Frontal cortex (tissue), 4 donors: Measurements from ENCODE around the gene ZNF214. TPM values are rescaled to one million over a fixed set of nuclear protein-coding genes. Genes with fewer than 3 reads are reported as not detected.

Source experiments
- DNase-seq, 2 donors: peaks; one replicate each; pipeline ENCODE4 v3.0.0; 2012; ENCODE audit warnings: low spot score in 2 of 2
- FAIRE-seq: peaks from 2 replicates; lab custom pipeline; 2012; peaks lifted over from hg19 to GRCh38; lab: Jason Lieb, UNC
- total RNA-seq: library from RNA; depleted of rRNA; stranded (reverse); fragments of >200 nt; gene quantifications from one replicate; pipeline ENCODE4 v1.2.3, GENCODE V29; 2014
- donor health status: control.
- donor health status: control.
- donor health status: control.

The ZNF214 gene
- 15.9 TPM for total RNA-seq

DNA sequence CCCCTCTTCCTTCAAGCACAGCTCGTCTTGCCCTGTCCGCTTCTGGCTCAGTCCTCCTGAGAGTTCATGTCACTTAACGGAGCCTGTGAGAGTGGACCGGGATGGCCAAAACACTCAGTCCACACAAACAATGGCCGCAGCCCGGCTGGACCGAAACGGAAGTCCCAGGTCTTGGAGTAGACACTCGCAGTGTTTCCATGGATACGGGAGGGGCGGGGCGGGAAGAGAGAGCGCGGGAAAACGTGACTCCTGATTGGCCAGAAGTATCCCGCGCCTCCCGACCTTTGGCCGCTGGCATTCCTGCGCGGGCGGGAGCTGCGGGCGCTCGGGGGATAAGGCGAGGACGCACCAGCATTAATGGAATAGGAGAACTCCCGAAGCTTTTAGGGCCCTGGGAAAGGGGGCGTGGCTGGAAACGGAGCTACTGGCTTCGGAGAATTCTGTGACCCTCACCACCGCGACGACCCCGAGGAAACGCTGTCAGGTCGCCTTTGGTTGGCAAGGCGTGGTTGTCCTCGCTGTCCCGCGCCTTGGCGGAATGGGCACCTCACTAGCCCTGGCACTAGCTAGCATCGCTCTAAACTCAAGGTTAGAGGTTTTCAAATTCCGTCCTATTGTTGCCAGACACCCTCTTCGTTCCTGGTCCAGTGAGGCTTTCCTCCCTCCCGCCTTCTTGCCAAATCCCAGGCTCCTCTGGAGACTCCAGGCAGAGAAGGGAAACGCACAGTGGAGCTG, at the start of gene ZNF214, which contains the start of gene NLRP14:
Gene ZNF214, minus strand, starts transcription at position 164 of the 735 bp plus-strand sequence. CDS start 17,511 bp downstream, outside the sequence.
Gene NLRP14, plus strand, starts transcription at position 297 of the 735 bp plus-strand sequence. CDS start 18,108 bp downstream, outside the sequence.
- no peak for FAIRE-seq
- DNase-seq = peak; percentile 62 to 83

- DNase-seq (no peak), FAIRE-seq (no peak)
Observed at GRCh38 chr11:7062534-7062933, 42.4 kb upstream of the ZNF214 start.

- no peak for FAIRE-seq
- DNase-seq = no peak
Observed at GRCh38 chr11:7060868-7061267, 40.7 kb upstream of the ZNF214 start.

DNA sequence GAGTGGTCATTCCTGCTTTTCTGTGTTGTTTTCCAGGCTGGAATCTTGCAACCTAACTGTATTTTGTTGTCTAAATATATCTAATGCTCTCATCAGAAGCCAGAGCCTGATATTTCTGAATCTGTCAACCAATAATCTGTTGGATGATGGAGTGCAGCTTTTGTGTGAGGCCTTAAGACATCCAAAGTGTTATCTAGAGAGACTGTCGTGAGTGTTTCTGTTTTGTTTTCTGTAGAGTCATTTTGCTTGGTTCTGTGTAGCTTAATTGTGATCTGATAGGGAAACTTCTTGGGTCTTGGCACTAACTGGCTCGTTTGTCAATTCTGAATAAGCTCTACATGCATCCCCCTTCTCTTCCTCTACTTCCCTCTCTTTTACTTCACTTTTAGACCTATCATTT, 37.5 kb upstream of the ZNF214 start:
- no peak for FAIRE-seq
- DNase-seq = no peak

GRCh38 chr11:7056828-7057513, 36.8 kb upstream of the ZNF214 start:
- DNase-seq = no peak
- FAIRE-seq = no peak

DNA sequence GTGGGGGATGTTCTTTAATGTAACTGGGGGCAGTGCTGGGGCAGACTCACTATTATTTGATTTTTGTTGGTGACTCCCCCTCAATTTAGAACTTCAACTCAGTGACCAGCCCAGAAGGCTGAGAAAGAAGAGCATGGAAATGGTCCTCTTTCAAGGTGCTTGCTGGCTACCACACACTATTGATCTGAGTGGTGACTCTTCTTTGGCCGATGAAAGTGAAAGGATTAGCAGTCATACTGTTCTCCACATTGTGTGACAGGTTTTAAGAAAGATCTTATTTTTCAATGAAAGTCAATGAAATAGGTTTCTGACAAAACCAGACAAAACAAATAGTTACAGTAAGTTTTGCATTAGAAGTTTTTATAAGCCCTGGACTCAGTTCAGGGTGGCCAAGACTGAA, 30.0 kb upstream of the ZNF214 start:
- DNase-seq (no peak), FAIRE-seq (no peak)

- FAIRE-seq (no peak), DNase-seq (no peak)
Observed at GRCh38 chr11:7046474-7047175, 26.5 kb upstream of the ZNF214 start.

- DNase-seq (no peak), FAIRE-seq (no peak)
Observed at GRCh38 chr11:7034019-7034418, 13.9 kb upstream of the ZNF214 start.

DNA sequence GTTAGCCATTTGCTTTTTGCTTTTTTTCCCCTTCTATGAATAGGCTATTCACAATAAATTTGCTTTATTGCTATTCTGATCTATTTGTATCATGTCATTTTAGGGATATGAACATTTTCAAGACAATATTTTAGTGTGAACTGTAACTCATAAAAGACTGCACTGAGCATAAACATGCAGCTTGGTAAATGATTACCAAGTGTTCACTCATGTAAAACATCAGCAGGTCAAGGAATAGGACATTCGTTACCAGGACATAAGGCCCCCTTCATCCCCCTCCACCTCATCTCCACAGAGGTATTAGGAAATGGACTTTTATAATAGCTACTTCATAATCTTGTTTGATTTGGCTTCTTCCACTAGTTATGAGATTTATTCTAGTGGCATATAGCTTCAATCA, 12.5 kb upstream of the ZNF214 start:
- FAIRE-seq (no peak), DNase-seq (no peak)

DNA sequence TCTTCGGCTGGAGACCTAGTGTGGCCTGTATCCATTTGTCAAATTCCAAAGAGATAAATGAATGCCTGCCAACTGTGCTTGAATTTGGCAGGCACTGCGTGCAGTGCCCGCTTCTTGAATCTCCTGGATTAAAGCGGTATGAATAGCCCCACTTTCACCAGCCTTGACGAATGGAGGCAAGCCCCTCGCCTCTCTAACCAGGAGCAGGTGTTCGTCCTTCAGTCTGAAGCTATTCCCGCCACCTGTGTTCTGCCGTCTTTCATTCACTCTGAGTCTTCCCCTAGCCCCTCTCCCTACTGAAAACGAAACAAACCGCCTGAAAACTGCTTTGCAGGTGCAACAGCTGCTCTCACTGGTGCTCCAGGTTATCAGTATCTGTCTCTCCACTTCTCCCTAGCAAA, 11.3 kb upstream of the ZNF214 start:
- no peak for DNase-seq
- no peak for FAIRE-seq

- DNase-seq = no peak
- no peak for FAIRE-seq
Observed at GRCh38 chr11:7030836-7031235, 10.7 kb upstream of the ZNF214 start.

DNA sequence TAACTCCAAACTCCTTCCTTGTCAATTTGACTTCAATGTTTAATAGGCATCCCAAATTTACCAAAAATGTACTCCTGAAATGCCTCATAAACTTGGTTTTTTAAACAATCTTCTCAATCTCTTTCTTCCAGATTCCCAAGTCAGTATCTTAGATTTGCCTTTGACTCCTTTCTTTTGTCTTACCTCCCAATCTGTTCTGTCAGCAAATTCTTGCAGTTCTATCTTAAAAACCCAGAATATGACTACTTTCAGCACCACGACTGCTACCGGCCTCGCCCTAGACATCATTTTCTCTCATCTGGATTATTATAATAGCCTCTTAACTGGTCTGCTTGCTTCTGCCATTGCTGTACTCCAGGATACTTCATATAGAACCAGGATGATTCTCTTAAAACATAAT, 8.0 kb upstream of the ZNF214 start:
- FAIRE-seq (no peak), DNase-seq (no peak)

- FAIRE-seq = no peak
Observed at GRCh38 chr11:7021318-7021717, 1.2 kb upstream of the ZNF214 start.

GRCh38 chr11:7019500-7020182, 505 bp downstream of the ZNF214 start:
- FAIRE-seq (no peak), DNase-seq (peak in 1 of 2 donors; percentile 6)

More at GRCh38 chr11:7021318-7021717, 1.2 kb upstream of the ZNF214 start:
- no peak for DNase-seq

- DNase-seq (no peak), FAIRE-seq (no peak)
Observed at GRCh38 chr11:7016011-7016410, 4.1 kb downstream of the ZNF214 start.

- DNase-seq = no peak
- no peak for FAIRE-seq
Observed at GRCh38 chr11:7014118-7014517, 6.0 kb downstream of the ZNF214 start.

DNA sequence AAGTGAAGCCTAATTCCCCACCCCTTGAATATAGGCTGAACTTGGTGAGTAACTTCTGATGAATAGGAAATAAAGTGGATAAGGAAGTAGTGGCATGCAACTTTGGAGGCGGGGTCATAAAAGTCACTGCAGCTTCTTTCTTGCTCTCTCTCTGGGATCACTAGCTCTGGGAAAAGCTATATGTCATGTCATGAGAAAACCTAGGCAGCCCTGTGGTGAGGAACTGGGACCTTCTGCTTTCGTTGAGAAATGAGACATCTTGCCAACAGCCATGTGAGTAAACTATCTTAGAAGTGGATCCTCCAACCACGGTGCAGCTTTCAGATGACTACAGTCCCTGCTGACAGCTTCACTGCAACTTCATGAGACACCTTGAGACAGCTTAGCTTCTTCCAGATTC, 15.7 kb downstream of the ZNF214 start:
- FAIRE-seq (no peak), DNase-seq (no peak)

GRCh38 chr11:6995703-6996102, 24.4 kb downstream of the ZNF214 start:
- DNase-seq = no peak

GRCh38 chr11:6992457-6993417, 27.4 kb downstream of the ZNF214 start:
- no peak for FAIRE-seq

More at GRCh38 chr11:6995703-6996102, 24.4 kb downstream of the ZNF214 start:
- no peak for FAIRE-seq

More at GRCh38 chr11:6992457-6993417, 27.4 kb downstream of the ZNF214 start:
- DNase-seq = no peak
